Small intestine (tissue), 7 donors: ENCODE measurements around the gene EXOC1. TPM values are rescaled to one million over a fixed set of nuclear protein-coding genes. Genes with fewer than 3 reads are reported as not detected.
A peak's percentile ranks its signal among the peaks of the same experiment; 100 is the strongest.

Experiments used
- DNase-seq, 2 donors: peaks; one replicate each; pipeline versions ENCODE4 v3.0.0 to v3.0.0-alpha.2; 2013
- FAIRE-seq: peaks from 2 replicates; lab custom pipeline; 2012; peaks lifted over from hg19 to GRCh38; lab: Jason Lieb, UNC
- H3K27ac ChIP-seq, 3 donors: one replicate each; pipeline ENCODE4 v1.5.1; 2013; ENCODE audit warnings: low read length in 2 of 3, mild to moderate bottlenecking in 2 of 3, control low read depth in 1 of 3, inconsistent platforms in 1 of 3, low read depth in 1 of 3, moderate library complexity in 1 of 3
- H3K27me3 ChIP-seq, 3 donors: one replicate each; pipeline ENCODE4 v1.6.1; 2013; ENCODE audit warnings: low read length in 3 of 3, inconsistent platforms in 1 of 3; ENCODE audit not compliant: control insufficient read depth in 3 of 3, insufficient read depth in 3 of 3
- H3K36me3 ChIP-seq, 3 donors: one replicate each; pipeline ENCODE4 v1.6.1; 2013; ENCODE audit warnings: low read length in 3 of 3, inconsistent platforms in 1 of 3, low read depth in 1 of 3, mild to moderate bottlenecking in 1 of 3, moderate library complexity in 1 of 3; ENCODE audit not compliant: control insufficient read depth in 3 of 3, insufficient read depth in 2 of 3
- H3K4me1 ChIP-seq, 3 donors: one replicate each; pipeline ENCODE4 v1.6.1; 2013; ENCODE audit warnings: low read length in 2 of 3, inconsistent platforms in 1 of 3, low read depth in 1 of 3, mild to moderate bottlenecking in 1 of 3, moderate library complexity in 1 of 3; ENCODE audit not compliant: control insufficient read depth in 3 of 3, insufficient read depth in 2 of 3
- H3K4me3 ChIP-seq, 3 donors: one replicate each; pipeline ENCODE4 v1.5.1; 2013; ENCODE audit warnings: low read length in 3 of 3, control low read depth in 1 of 3, inconsistent platforms in 1 of 3, low read depth in 1 of 3, mild to moderate bottlenecking in 1 of 3, moderate library complexity in 1 of 3
- H3K9me3 ChIP-seq, 2 donors: one replicate each; pipeline ENCODE4 v1.6.1; 2013; ENCODE audit warnings: low read depth in 1 of 2, low read length in 1 of 2; ENCODE audit not compliant: control insufficient read depth in 2 of 2, insufficient read depth in 1 of 2
- WGBS, 3 donors: extraction: QIAGEN DNeasy Blood & Tissue Kit; methylation state at CpG; one replicate each; pipeline ENCODE4 v1.1.7; 2013; 5-methylcytosine and 5-hydroxymethylcytosine counted together
- polyA plus RNA-seq, 4 donors: library from polyadenylated mRNA; stranded (reverse) in 3 of 4; unstranded in 1 of 4; fragments of 200-250 nt in 3 of 4; fragments of 120-200 nt in 1 of 4; gene quantifications; one replicate each; pipeline versions ENCODE4 v1.2.1 to v1.2.3, GENCODE V29; 2013
- donor health status: healthy with polysubstance abuse.
- donor health status: control.
- donor health status: control.
- donor health status: Bipolar disorder and iron deficiency.
- donor health status: healthy.

EXOC1 gene
- polyA plus RNA-seq, 4 donors, result 15.3 to 37.9 (median 20.9) TPM

GRCh38 chr4:55925241-55925640 lies 71.8 kb downstream of the EXOC1 start:
- H3K27ac ChIP-seq, result no peak overlapping the region
- peaks cover 0 to 7% of the 10 kb centered on the region in 2 donors for H3K9me3 ChIP-seq
- FAIRE-seq (no peak), DNase-seq (no peak)
- H3K4me3 ChIP-seq, result no peak overlapping the region
- no peaks in the 10 kb centered on the region for H3K36me3 ChIP-seq
- peaks cover 0 to 6% (median 0%) of the 10 kb centered on the region in 3 donors for H3K4me1 ChIP-seq
- H3K27me3 ChIP-seq, result no peaks in the 10 kb centered on the region
- 78 to 88% (median 88%) methylated on average over 4 of the region's 4 CpGs for WGBS, 3 donors

GRCh38 chr4:55926610-55927009 lies 73.2 kb downstream of the EXOC1 start:
- H3K27ac ChIP-seq, result no peak overlapping the region
- no peaks in the 10 kb centered on the region for H3K27me3 ChIP-seq
- H3K9me3 ChIP-seq, result peaks cover 0 to 7% of the 10 kb centered on the region in 2 donors
- FAIRE-seq (no peak), DNase-seq (no peak)
- H3K36me3 ChIP-seq, result no peaks in the 10 kb centered on the region
- H3K4me3 ChIP-seq, result no peak overlapping the region
- H3K4me1 ChIP-seq, result peaks cover 0 to 6% (median 0%) of the 10 kb centered on the region in 3 donors

- DNase-seq (peak in 1 of 2 donors; percentile 52), FAIRE-seq (no peak)
- 70 to 80% (median 78%) methylated on average over 2 of the region's 2 CpGs for WGBS, 3 donors
- H3K9me3 ChIP-seq, result peaks cover 0 to 7% of the 10 kb centered on the region in 2 donors
- no peaks in the 10 kb centered on the region for H3K27me3 ChIP-seq
- no peaks in the 10 kb centered on the region for H3K36me3 ChIP-seq
- no peak overlapping the region for H3K27ac ChIP-seq
- no peak overlapping the region for H3K4me3 ChIP-seq
- peaks cover 0 to 6% (median under 1%) of the 10 kb centered on the region in 3 donors for H3K4me1 ChIP-seq
These were observed 74.5 kb downstream of the EXOC1 start for GRCh38 chr4:55927803-55928437.

DNA sequence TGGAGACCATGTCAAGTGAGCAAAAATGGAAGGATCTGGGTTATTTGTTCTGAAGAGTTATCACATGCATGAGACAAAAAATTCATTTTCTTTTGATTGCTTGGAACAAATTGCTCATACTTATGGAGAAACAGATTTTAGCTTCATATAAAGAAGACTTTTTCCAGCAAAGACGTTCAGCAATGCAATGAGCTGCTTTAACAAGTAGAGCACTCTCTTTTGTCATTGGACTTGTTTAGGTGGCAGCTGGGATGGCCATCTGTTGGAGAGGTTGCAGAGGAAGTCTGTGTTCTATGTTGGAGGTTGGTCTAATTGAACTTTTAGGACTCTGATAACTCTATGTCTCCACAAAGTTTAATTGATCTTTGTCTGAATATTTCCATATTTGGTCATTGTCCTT lies 75.4 kb downstream of the EXOC1 start:
- H3K36me3 ChIP-seq, result no peaks in the 10 kb centered on the region
- peaks cover 0 to 14% (median 2%) of the 10 kb centered on the region in 3 donors for H3K4me1 ChIP-seq
- H3K27ac ChIP-seq, result no peak overlapping the region
- 68 to 90% (median 70%) methylated on average over 1 of the region's 1 CpG for WGBS, 3 donors
- DNase-seq (no peak), FAIRE-seq (no peak)
- peaks cover 0 to 7% of the 10 kb centered on the region in 2 donors for H3K9me3 ChIP-seq
- no peak overlapping the region for H3K4me3 ChIP-seq
- H3K27me3 ChIP-seq, result no peaks in the 10 kb centered on the region

DNA sequence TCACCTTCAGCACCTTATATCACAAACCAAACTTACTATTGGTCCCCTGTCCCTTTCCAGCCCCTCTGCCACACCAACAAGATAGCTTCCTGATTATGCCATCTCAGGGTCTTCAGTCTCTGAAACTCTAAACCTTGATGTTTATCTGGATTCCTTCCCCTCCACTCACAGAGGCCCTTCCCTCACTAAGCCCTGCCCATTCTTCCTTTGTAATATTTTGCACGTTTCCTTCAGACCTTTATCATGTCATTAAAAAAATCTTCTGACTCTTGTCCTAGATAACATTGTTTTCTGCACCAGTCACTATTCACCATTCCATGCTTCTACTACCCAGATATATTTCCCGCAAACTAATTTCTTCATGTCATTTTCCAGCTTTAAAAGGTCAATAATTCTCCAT lies 77.6 kb downstream of the EXOC1 start:
- WGBS, 3 donors, result 54 to 56% (median 56%) methylated on average over 2 of the region's 2 CpGs
- no peak for DNase-seq
- FAIRE-seq, result no peak

DNA sequence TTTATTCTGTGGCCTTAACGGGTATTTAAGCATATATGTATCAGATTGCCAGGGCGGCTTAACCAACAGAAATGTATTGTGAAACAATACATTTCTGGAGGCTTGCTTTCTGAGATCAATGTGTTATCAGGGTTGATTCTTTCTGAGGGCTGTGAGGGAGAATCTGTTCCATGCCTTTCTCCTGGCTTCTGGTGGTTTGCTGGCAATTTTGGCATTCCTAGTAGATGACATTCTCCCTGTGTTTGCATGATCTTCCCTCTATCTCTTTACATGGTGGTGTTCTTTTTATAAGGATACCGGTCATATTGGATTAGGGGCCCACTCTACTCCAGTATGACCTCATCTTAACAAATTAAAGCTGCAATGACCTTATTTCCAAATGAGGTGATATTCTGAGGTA lies 78.4 kb downstream of the EXOC1 start:
- Histone ChIP-seq H3K36me3 (no peaks in the 10 kb centered on the region), H3K4me1 (peaks cover 0 to 10% (median 2%) of the 10 kb centered on the region in 3 donors), H3K9me3 (peaks cover 0 to 10% of the 10 kb centered on the region in 2 donors), H3K4me3 (no peak overlapping the region), H3K27ac (no peak overlapping the region), H3K27me3 (no peaks in the 10 kb centered on the region)
- WGBS, 3 donors, result 84 to 89% (median 89%) methylated on average over 3 of the region's 3 CpGs
- DNase-seq (no peak), FAIRE-seq (no peak)

More for the DNA sequence above, 77.6 kb downstream of the EXOC1 start:
- Histone ChIP-seq H3K4me3 (no peak overlapping the region), H3K4me1 (peaks cover 0 to 16% (median 2%) of the 10 kb centered on the region in 3 donors), H3K27me3 (no peaks in the 10 kb centered on the region), H3K36me3 (no peaks in the 10 kb centered on the region), H3K27ac (no peak overlapping the region), H3K9me3 (peaks cover 0 to 10% of the 10 kb centered on the region in 2 donors)

DNA sequence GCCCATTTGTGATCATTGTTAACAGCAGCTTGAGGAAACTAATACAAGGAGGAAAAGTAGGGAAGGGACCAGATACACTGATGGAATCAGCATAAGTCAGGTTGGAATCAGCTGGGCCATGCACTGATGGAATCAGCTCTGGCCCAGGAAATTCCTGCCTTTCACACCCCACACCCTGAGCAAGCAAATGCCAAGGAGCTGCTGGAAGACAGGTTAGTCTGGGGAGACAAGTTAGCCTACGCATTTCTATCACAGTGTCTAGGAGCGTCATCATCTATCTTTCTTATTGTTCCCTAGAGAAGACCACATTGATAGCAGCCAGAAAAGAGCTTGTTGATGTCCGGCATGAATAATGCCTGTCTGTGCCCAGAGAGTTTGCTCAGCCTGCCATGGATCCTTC lies 79.1 kb downstream of the EXOC1 start:
- Histone ChIP-seq H3K9me3 (peaks cover 0 to 13% of the 10 kb centered on the region in 2 donors), H3K27ac (no peak overlapping the region), H3K4me3 (no peak overlapping the region), H3K27me3 (no peaks in the 10 kb centered on the region), H3K4me1 (peaks cover 0 to 10% (median 2%) of the 10 kb centered on the region in 3 donors), H3K36me3 (no peaks in the 10 kb centered on the region)
- DNase-seq, result no peak
- 94 to 96% (median 95%) methylated on average over 3 of the region's 3 CpGs for WGBS, 3 donors
- FAIRE-seq, result no peak

DNA sequence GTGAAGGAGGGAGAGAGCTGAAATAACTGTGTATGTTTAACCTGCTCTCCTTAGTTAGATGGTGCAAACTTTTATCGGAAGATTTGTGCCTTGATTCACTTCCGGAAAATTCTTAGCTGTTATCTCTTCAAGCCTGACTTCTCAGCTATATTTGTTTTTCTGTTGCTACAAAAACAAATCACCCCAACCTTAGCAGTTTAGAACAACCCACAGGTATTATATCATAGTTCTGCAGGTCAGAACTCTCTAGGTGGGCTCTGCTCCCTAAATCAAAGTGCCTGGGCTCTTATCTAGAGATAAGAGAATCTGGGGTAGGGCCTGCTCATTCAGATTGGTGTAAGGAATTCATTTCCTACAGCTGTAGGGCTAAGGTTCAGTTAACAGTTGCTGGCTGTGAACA lies 80.2 kb downstream of the EXOC1 start:
- FAIRE-seq, result no peak
- peaks cover 0 to 10% (median 2%) of the 10 kb centered on the region in 3 donors for H3K4me1 ChIP-seq
- WGBS, 3 donors, result 10 to 48% (median 41%) methylated on average over 2 of the region's 2 CpGs
- H3K4me3 ChIP-seq, result no peak overlapping the region
- peak overlapping the region in 1 of 3 donors; percentile 6 for H3K27ac ChIP-seq
- no peaks in the 10 kb centered on the region for H3K36me3 ChIP-seq
- peaks cover 0 to 8% of the 10 kb centered on the region in 2 donors for H3K9me3 ChIP-seq
- peak; percentile 50 to 54 for DNase-seq
- H3K27me3 ChIP-seq, result no peaks in the 10 kb centered on the region
